Erythroblast (primary cell): ENCODE data around the gene CIC.

ENCODE experiments used
- GATA1 ChIP-seq: IDR thresholded peaks from 2 replicates; pipeline ENCODE4 v1.6.1; 2011; ENCODE audit warnings: low read depth, mild to moderate bottlenecking, control low read depth, low read length, moderate library complexity
- POLR2A ChIP-seq: IDR thresholded peaks from 2 replicates; pipeline ENCODE4 v1.6.1; 2011; ENCODE audit warnings: mild to moderate bottlenecking, low read length

DNA sequence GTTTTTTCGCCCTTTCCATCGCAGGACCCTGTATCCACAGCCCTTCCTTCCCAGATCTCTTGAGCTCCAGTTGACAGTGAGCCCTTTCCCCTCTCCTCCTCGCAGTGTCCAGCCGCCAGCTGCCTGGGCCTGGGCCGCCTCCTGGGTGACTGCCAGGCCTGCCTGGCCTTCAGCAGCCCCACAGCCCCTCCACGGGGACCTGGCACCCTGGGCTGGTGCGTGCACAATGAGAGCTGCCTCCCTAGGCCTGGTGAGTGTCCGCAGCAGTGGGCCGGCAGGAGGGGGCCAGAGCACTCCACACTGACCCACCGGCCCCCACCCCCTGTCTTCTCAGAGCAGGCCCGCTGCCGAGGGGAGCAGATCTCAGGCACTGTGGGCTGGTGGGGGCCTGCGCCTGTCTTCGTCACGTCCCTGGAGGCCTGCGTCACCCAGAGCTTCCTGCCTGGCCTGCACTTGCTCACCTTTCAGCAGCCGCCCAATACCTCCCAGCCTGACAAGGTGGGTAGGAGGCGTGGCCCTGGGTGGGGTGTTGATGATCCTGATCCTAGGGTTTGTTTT is 75.4 kb downstream of the CIC start:
- TF ChIP-seq POLR2A (no peak), GATA1 (no peak)
